ENCODE data around the gene LONP2.

GRCh38 chr16:48262631-48263030 is 18.5 kb downstream of the LONP2 start:
- TF ChIP-seq CTCF (IDR thresholded peaks at IDR 0.05) (no peak), POLR2A (IDR thresholded peaks at IDR 0.05) (no peak)
